GM20431 (cell line): Measurements from ENCODE around the gene MICALL2.

Experiments used
- in situ Hi-C: fragments of 300-500 bp; cut with MseI, MboI; formaldehyde crosslinking; loops from one replicate; pipeline ENCODE4 v1.15.0; 2020; ENCODE audit warnings: low sequenced_read_pairs; ENCODE audit not compliant: unreplicated experiment

MICALL2 gene

GRCh38 chr7:1437155-1437880 is 22.0 kb downstream of the MICALL2 start:
- in situ Hi-C loops = no loop called here

GRCh38 chr7:1436608-1437007 is 22.7 kb downstream of the MICALL2 start:
- in situ Hi-C loops = no loop called here

- in situ Hi-C loops = no loop called here
These were observed 24.2 kb downstream of the MICALL2 start for GRCh38 chr7:1434891-1435670.

- in situ Hi-C loops = no loop called here
These were observed 25.0 kb downstream of the MICALL2 start for GRCh38 chr7:1434165-1434718.

GRCh38 chr7:1433128-1433920 is 25.9 kb downstream of the MICALL2 start:
- in situ Hi-C loops = no loop called here

- in situ Hi-C loops = no loop called here
These were observed 26.7 kb downstream of the MICALL2 start for GRCh38 chr7:1432411-1433082.

GRCh38 chr7:1431634-1432380 is 27.5 kb downstream of the MICALL2 start:
- in situ Hi-C loops = no loop called here

GRCh38 chr7:1431226-1431625 is 28.0 kb downstream of the MICALL2 start:
- in situ Hi-C loops = no loop called here

- in situ Hi-C loops = no loop called here
These were observed 29.0 kb downstream of the MICALL2 start for GRCh38 chr7:1430056-1430845.

GRCh38 chr7:1428941-1429501 is 30.2 kb downstream of the MICALL2 start:
- in situ Hi-C loops = no loop called here

- in situ Hi-C loops = no loop called here
These were observed 32.1 kb downstream of the MICALL2 start for GRCh38 chr7:1427064-1427657.

- in situ Hi-C loops = no loop called here
These were observed 32.8 kb downstream of the MICALL2 start for GRCh38 chr7:1426474-1426873.

GRCh38 chr7:1425292-1426136 is 33.8 kb downstream of the MICALL2 start:
- in situ Hi-C loops = no loop called here

- in situ Hi-C loops = no loop called here
These were observed 35.2 kb downstream of the MICALL2 start for GRCh38 chr7:1424041-1424440.

GRCh38 chr7:1423264-1423811 is 35.9 kb downstream of the MICALL2 start:
- in situ Hi-C loops = no loop called here

- in situ Hi-C loops = no loop called here
These were observed 36.6 kb downstream of the MICALL2 start for GRCh38 chr7:1422512-1423263.
